MM.1S (cell line): ENCODE measurements around the gene TRIP6.

Experiments used
- DNase-seq: peaks from one replicate; pipeline ENCODE4 v3.0.0-alpha.2; 2015
- H2AFZ ChIP-seq: fragments of 300-600 bp; sonication (generic); 2 replicates; pipeline ENCODE4 v1.6.0; 2016; ENCODE audit warnings: antibody characterized with exemption, low read length
- H3F3A ChIP-seq: fragments of 300-600 bp; sonication (generic); 2 replicates; pipeline ENCODE4 v1.6.1; 2016; ENCODE audit warnings: mild to moderate bottlenecking, antibody characterized with exemption, low read length, moderate library complexity, mixed read lengths; ENCODE audit not compliant: insufficient read depth
- H3K27ac ChIP-seq: fragments of 300-600 bp; sonication (generic); 2 replicates; pipeline ENCODE4 v1.5.1; 2016; ENCODE audit warnings: mild to moderate bottlenecking, low read length
- H3K27me3 ChIP-seq: fragments of 300-600 bp; sonication (generic); replicated peaks from 2 replicates; pipeline ENCODE4 v1.6.0; 2016; ENCODE audit warnings: low read length; ENCODE audit not compliant: insufficient read depth
- H3K36me3 ChIP-seq: fragments of 300-600 bp; sonication (generic); replicated peaks from 2 replicates; pipeline ENCODE4 v1.6.1; 2016; ENCODE audit warnings: mild to moderate bottlenecking, low read length, mixed read lengths; ENCODE audit not compliant: insufficient read depth
- H3K4me1 ChIP-seq: fragments of 300-600 bp; sonication (generic); 2 replicates; pipeline ENCODE4 v1.6.1; 2016; ENCODE audit warnings: low read length, mixed read lengths
- H3K4me2 ChIP-seq: fragments of 300-600 bp; sonication (generic); 2 replicates; pipeline ENCODE4 v1.6.0; 2016; ENCODE audit warnings: low read depth, low read length
- H3K4me3 ChIP-seq: fragments of 300-600 bp; sonication (generic); 2 replicates; pipeline ENCODE4 v1.5.1; 2016; ENCODE audit warnings: low read length, mixed read lengths
- H3K79me2 ChIP-seq: fragments of 300-600 bp; sonication (generic); 2 replicates; pipeline ENCODE4 v1.6.1; 2016; ENCODE audit warnings: mixed run types, low read length, mixed read lengths
- H3K9ac ChIP-seq: fragments of 300-600 bp; sonication (generic); 2 replicates; pipeline ENCODE4 v1.6.1; 2016; ENCODE audit warnings: low read length, mixed read lengths
- H3K9me2 ChIP-seq: fragments of 300-600 bp; sonication (generic); replicated peaks from 2 replicates; pipeline ENCODE4 v1.6.1; 2016; ENCODE audit warnings: mild to moderate bottlenecking, low read length, mixed read lengths; ENCODE audit not compliant: insufficient read depth
- H3K9me3 ChIP-seq: fragments of 300-600 bp; sonication (generic); replicated peaks from 2 replicates; pipeline ENCODE4 v1.6.1; 2016; ENCODE audit warnings: mild to moderate bottlenecking, low read length, mixed read lengths; ENCODE audit not compliant: insufficient read depth
- H4K20me1 ChIP-seq: fragments of 300-600 bp; sonication (generic); 2 replicates; pipeline ENCODE4 v1.6.1; 2016; ENCODE audit warnings: mild to moderate bottlenecking, low read length, moderate library complexity, mixed read lengths; ENCODE audit not compliant: insufficient read depth
- CTCF ChIP-seq: fragments of 300-600 bp; sonication (generic); IDR thresholded peaks from 2 replicates; pipeline ENCODE4 v1.5.1; 2016; ENCODE audit warnings: antibody characterized with exemption, low read length, mixed read lengths
- EZH2 ChIP-seq: fragments of 300-600 bp; sonication (generic); optimal IDR thresholded peaks from 2 replicates; pipeline ENCODE3; 2017; ENCODE audit warnings: low read depth, mild to moderate bottlenecking, antibody characterized with exemption, low read length, mixed read lengths
- EZH2phosphoT487 ChIP-seq: fragments of 300-600 bp; sonication (generic); IDR thresholded peaks from 2 replicates; pipeline ENCODE4 v1.6.1; 2018; ENCODE audit warnings: antibody characterized with exemption, low read length

TRIP6 gene

GRCh38 chr7:100885440-100886141 lies 18.4 kb downstream of the TRIP6 start:
- TF ChIP-seq EZH2: no peak
- no peak for TF ChIP-seq CTCF
- no peak for TF ChIP-seq EZH2phosphoT487
- Histone ChIP-seq H3K79me2 (peaks cover 28% of the 10 kb centered on the region), H2AFZ (no peak overlapping the region), H3K4me3 (no peak overlapping the region), H3K9ac (no peak overlapping the region), H3K27ac (no peak overlapping the region), H3K9me3 (no peaks in the 10 kb centered on the region), H3F3A (peaks cover 12% of the 10 kb centered on the region; the same call in 1 of the 2 replicates), H3K9me2 (no peaks in the 10 kb centered on the region), H4K20me1 (no peaks in the 10 kb centered on the region; the same call in 1 of the 2 replicates), H3K4me1 (peaks cover 10% of the 10 kb centered on the region), H3K36me3 (peaks cover 45% of the 10 kb centered on the region), H3K4me2 (no peak overlapping the region), H3K27me3 (peaks cover 6% of the 10 kb centered on the region)
- no peak for DNase-seq

GRCh38 chr7:100886142-100886935 lies 19.2 kb downstream of the TRIP6 start:
- TF ChIP-seq EZH2 (no peak), CTCF (no peak), EZH2phosphoT487 (no peak)
- Histone ChIP-seq H3K4me2 (no peak overlapping the region), H3K79me2 (peaks cover 21% of the 10 kb centered on the region), H3K27ac (no peak overlapping the region), H3F3A (peaks cover 12% of the 10 kb centered on the region; the same call in 1 of the 2 replicates), H3K9ac (no peak overlapping the region), H4K20me1 (no peaks in the 10 kb centered on the region), H3K27me3 (peaks cover 13% of the 10 kb centered on the region), H3K4me3 (no peak overlapping the region), H2AFZ (no peak overlapping the region), H3K9me3 (no peaks in the 10 kb centered on the region), H3K36me3 (peaks cover 45% of the 10 kb centered on the region), H3K4me1 (peaks cover 10% of the 10 kb centered on the region), H3K9me2 (no peaks in the 10 kb centered on the region)
- DNase-seq: no peak

GRCh38 chr7:100886936-100887515 lies 19.8 kb downstream of the TRIP6 start:
- Histone ChIP-seq H3K4me3 (no peak overlapping the region), H3K9me2 (no peaks in the 10 kb centered on the region), H3K27ac (no peak overlapping the region), H3K36me3 (peaks cover 43% of the 10 kb centered on the region), H3F3A (peaks cover 12% of the 10 kb centered on the region; the same call in 1 of the 2 replicates), H4K20me1 (no peaks in the 10 kb centered on the region), H3K4me2 (no peak overlapping the region), H3K4me1 (peaks cover 10% of the 10 kb centered on the region), H3K79me2 (peaks cover 14% of the 10 kb centered on the region), H3K9me3 (no peaks in the 10 kb centered on the region), H3K27me3 (peaks cover 20% of the 10 kb centered on the region), H2AFZ (no peak overlapping the region), H3K9ac (no peak overlapping the region)
- DNase-seq: no peak
- TF ChIP-seq EZH2phosphoT487 (no peak), CTCF (no peak), EZH2 (no peak)
